ENCODE data around the gene EIPR1. TPM values are rescaled to one million over a fixed set of nuclear protein-coding genes. Genes with fewer than 3 reads are reported as not detected.

The EIPR1 gene
- polyA plus RNA-seq, 1 experiment, result 49.2 TPM

DNA sequence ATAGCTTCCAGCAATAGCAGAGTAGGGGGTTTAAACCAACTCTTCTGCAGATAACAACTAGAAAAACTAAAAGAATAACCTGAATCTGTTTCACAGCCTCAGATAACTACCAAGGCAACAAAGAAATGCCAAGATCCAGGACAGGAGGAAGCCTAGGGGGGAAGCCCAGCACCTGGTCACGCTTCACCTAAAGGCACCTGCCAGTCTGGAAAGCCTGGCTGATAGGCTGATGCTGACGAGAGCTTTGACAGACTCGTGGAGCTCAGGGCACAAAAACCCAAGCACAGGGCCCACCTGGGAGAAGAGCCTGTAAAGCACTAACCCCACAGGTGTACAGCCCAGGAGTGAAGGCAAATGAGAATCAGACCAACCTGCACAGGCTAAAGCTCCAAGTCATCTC lies 22.6 kb downstream of the EIPR1 start:
- POLR2A ChIA-PET, result no interaction called here

DNA sequence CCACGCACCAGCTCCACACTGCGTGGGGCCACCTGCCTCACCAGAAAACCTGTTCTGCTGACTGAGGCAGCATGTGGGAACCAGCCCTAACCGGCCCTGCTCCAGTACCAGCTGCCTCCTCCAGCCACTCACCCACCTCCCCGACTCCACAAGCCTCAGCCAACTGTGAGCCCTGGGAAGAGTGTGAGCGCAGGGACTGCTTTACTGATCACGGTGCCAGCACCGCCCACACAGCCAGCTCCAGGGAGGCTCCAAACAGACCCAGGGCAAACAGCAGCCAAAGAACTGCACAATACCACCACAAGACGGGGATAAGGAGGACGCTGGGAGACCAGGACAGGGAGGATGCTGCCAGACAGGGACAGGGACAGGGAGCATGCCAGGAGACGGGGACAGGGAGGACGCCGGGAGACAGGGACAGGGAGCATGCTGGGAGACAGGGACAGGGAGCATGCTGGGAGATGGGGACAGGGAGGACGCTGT lies 28.4 kb downstream of the EIPR1 start:
- TF ChIP-seq, protein P1, sequence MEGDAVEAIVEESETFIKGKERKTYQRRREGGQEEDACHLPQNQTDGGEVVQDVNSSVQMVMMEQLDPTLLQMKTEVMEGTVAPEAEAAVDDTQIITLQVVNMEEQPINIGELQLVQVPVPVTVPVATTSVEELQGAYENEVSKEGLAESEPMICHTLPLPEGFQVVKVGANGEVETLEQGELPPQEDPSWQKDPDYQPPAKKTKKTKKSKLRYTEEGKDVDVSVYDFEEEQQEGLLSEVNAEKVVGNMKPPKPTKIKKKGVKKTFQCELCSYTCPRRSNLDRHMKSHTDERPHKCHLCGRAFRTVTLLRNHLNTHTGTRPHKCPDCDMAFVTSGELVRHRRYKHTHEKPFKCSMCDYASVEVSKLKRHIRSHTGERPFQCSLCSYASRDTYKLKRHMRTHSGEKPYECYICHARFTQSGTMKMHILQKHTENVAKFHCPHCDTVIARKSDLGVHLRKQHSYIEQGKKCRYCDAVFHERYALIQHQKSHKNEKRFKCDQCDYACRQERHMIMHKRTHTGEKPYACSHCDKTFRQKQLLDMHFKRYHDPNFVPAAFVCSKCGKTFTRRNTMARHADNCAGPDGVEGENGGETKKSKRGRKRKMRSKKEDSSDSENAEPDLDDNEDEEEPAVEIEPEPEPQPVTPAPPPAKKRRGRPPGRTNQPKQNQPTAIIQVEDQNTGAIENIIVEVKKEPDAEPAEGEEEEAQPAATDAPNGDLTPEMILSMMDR (IDR thresholded peaks at IDR 0.05; ENCODE audit: insufficient read depth, low read depth, low read length), result no peak
- DNase-seq (ENCODE audit: low read depth), result no peak
- ChIA-PET CTCF (no interaction called here), POLR2A (no interaction called here)
- Histone ChIP-seq H3K4me3 (ENCODE audit: low read depth, low read length) (no peak overlapping the region), H3K36me3 (ENCODE audit: control insufficient read depth, insufficient read depth, low read length) (peaks cover 3% of the 10 kb centered on the region), H3K27me3 (ENCODE audit: control insufficient read depth, insufficient read depth, low read length) (no peaks in the 10 kb centered on the region)

More for the DNA sequence above, 22.6 kb downstream of the EIPR1 start:
- DNase-seq (ENCODE audit: low read depth), result no peak
- Histone ChIP-seq H3K27me3 (ENCODE audit: control insufficient read depth, insufficient read depth, low read length) (no peaks in the 10 kb centered on the region), H3K36me3 (ENCODE audit: control insufficient read depth, insufficient read depth, low read length) (peaks cover 3% of the 10 kb centered on the region), H3K4me3 (ENCODE audit: low read depth, low read length) (no peak overlapping the region)
- TF ChIP-seq, protein P1 (IDR thresholded peaks at IDR 0.05; ENCODE audit: insufficient read depth, low read depth, low read length), result no peak
- CTCF ChIA-PET, result interaction anchor here (0.8 kb wide), 1 partner anchor 52 kb away, joined by 3 read pairs; no protein-coding TSS in a partner anchor

DNA sequence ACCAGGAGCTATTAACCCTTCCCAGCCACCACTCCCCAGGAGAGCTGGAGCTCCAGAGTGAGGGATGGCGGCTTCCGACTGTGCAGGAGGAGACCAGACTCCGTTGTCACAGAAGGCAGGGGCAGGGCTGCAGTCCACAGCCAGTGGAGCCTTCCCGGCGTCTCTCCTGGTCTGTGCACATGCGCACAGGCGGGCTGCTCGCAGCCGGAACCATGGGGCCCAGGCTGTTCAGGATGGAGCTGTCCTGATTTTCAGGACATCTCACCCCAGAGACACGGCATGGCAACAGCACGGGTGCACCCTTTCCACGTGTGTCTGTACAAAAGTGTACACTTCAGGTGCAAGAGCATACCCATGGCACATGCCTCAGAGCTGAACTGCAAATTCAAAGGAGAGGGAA lies 28.9 kb downstream of the EIPR1 start:
- ChIA-PET CTCF (no interaction called here), POLR2A (no interaction called here)
- TF ChIP-seq, protein P1 (IDR thresholded peaks at IDR 0.05; ENCODE audit: insufficient read depth, low read depth, low read length), result no peak
- Histone ChIP-seq H3K36me3 (ENCODE audit: control insufficient read depth, insufficient read depth, low read length) (peaks cover under 1% of the 10 kb centered on the region), H3K4me3 (ENCODE audit: low read depth, low read length) (no peak overlapping the region), H3K27me3 (ENCODE audit: control insufficient read depth, insufficient read depth, low read length) (no peaks in the 10 kb centered on the region)
- DNase-seq (ENCODE audit: low read depth), result no peak

DNA sequence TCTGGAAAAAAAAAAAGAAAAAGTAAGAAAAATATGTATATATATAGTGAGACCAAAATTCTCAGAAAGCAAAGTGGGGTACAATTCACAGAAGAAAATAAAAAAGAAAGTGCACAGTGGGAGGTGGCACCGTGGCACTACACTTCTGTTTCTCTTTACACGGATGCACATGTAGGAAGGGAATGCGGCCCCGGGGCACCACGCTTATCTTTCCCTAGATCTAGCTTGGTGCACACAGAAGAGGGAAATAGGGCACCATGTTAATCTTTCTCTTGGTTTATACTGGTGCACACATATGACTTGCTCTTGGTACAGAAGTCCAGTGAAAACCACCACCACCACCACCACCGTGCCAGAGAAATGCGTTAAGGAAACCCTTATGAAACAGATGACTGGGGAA lies 32.0 kb downstream of the EIPR1 start:
- H3K27me3 ChIP-seq (ENCODE audit: control insufficient read depth, insufficient read depth, low read length), result no peaks in the 10 kb centered on the region
- no peaks in the 10 kb centered on the region; the same call in 1 of the 2 replicates for H3K36me3 ChIP-seq (ENCODE audit: control insufficient read depth, insufficient read depth, low read length)
- CTCF ChIA-PET, result no interaction called here
- TF ChIP-seq, protein P1 (IDR thresholded peaks at IDR 0.05; ENCODE audit: insufficient read depth, low read depth, low read length), result no peak
- H3K4me3 ChIP-seq (ENCODE audit: low read depth, low read length), result no peak overlapping the region
- POLR2A ChIA-PET, result no interaction called here
- no peak for DNase-seq (ENCODE audit: low read depth)

DNA sequence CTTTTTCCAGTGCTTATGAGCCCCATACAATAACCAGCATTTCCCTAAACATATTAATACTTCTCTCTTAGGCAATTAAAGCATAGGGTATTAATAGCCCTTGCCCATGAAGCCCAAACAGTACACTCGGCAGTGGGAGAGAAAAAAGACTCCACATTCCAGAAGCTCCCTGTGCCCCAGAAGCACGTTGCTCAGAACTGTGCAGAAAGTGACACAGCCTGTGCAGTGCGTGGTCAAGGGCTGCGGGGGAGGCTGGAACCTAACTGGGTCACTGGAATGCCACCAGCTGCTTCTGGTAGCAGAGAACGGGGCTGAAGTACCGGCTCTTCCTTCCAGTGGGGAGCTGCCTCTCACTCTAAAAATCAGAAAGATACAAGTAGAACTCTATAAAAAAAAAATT lies 32.7 kb downstream of the EIPR1 start:
- ChIA-PET CTCF (no interaction called here), POLR2A (no interaction called here)
- TF ChIP-seq, protein P1 (IDR thresholded peaks at IDR 0.05; ENCODE audit: insufficient read depth, low read depth, low read length), result no peak
- H3K36me3 ChIP-seq (ENCODE audit: control insufficient read depth, insufficient read depth, low read length), result no peaks in the 10 kb centered on the region; the same call in 1 of the 2 replicates
- H3K27me3 ChIP-seq (ENCODE audit: control insufficient read depth, insufficient read depth, low read length), result no peaks in the 10 kb centered on the region
- no peak overlapping the region for H3K4me3 ChIP-seq (ENCODE audit: low read depth, low read length)
- no peak for DNase-seq (ENCODE audit: low read depth)
